GM18502 (cell line): ENCODE results near the gene LRRC4C.
A peak's percentile ranks its signal among the peaks of the same experiment; 100 is the strongest.

Experiments used
- ATAC-seq: cut with Tn5 transposase; IDR thresholded peaks from one replicate; pipeline ENCODE4 v1.9.1; 2021; ENCODE audit warnings: mild to moderate bottlenecking; ENCODE audit not compliant: unreplicated experiment, poor library complexity

The LRRC4C gene

GRCh38 chr11:40287916-40288803, 1171.3 kb downstream of the LRRC4C start:
- no peak for ATAC-seq

GRCh38 chr11:40286137-40286536, 1173.3 kb downstream of the LRRC4C start:
- ATAC-seq: no peak

- no peak for ATAC-seq
Measured at GRCh38 chr11:40285558-40285957, 1173.9 kb downstream of the LRRC4C start.

GRCh38 chr11:40281052-40281580, 1178.3 kb downstream of the LRRC4C start:
- ATAC-seq: peak; percentile 47

GRCh38 chr11:40280159-40281051, 1179.0 kb downstream of the LRRC4C start:
- ATAC-seq: no peak

GRCh38 chr11:40276960-40277359, 1182.5 kb downstream of the LRRC4C start:
- no peak for ATAC-seq

GRCh38 chr11:40274017-40274416, 1185.4 kb downstream of the LRRC4C start:
- no peak for ATAC-seq

- no peak for ATAC-seq
Measured at GRCh38 chr11:40273192-40273732, 1186.2 kb downstream of the LRRC4C start.

- ATAC-seq: no peak
Measured at GRCh38 chr11:40271361-40271760, 1188.1 kb downstream of the LRRC4C start.

GRCh38 chr11:40269865-40270264, 1189.6 kb downstream of the LRRC4C start:
- no peak for ATAC-seq

GRCh38 chr11:40268551-40268950, 1190.9 kb downstream of the LRRC4C start:
- no peak for ATAC-seq

- no peak for ATAC-seq
Measured at GRCh38 chr11:40255457-40255856, 1204.0 kb downstream of the LRRC4C start.

- ATAC-seq: no peak
Measured at GRCh38 chr11:40253166-40253565, 1206.3 kb downstream of the LRRC4C start.

GRCh38 chr11:40252236-40252635, 1207.2 kb downstream of the LRRC4C start:
- ATAC-seq: peak; percentile 65

- ATAC-seq: no peak
Measured at GRCh38 chr11:40246983-40247382, 1212.5 kb downstream of the LRRC4C start.

- ATAC-seq: peak; percentile 99
Measured at GRCh38 chr11:40241524-40242051, 1217.9 kb downstream of the LRRC4C start.

- no peak for ATAC-seq
Measured at GRCh38 chr11:40240284-40240683, 1219.2 kb downstream of the LRRC4C start.

- ATAC-seq: no peak
Measured at GRCh38 chr11:40236526-40236925, 1222.9 kb downstream of the LRRC4C start.

- no peak for ATAC-seq
Measured at GRCh38 chr11:40235841-40236240, 1223.6 kb downstream of the LRRC4C start.

- no peak for ATAC-seq
Measured at GRCh38 chr11:40230821-40231220, 1228.6 kb downstream of the LRRC4C start.
